HepG2 (cell line): ENCODE data around the gene GRIN2C. TPM values are rescaled to one million over a fixed set of nuclear protein-coding genes. Genes with fewer than 3 reads are reported as not detected.
A peak's percentile ranks its signal among the peaks of the same experiment; 100 is the strongest.

Experiments
- ATAC-seq: fragments of 200-7000 bp; cut with Tn5 transposase; 3 replicates; pipeline ENCODE4 v1.9.1; 2020; ENCODE audit warnings: mild to moderate bottlenecking, moderate library complexity
- BruUV-seq: library from RNA; stranded (reverse); fragments of 400-500 nt; replicated peaks from 2 replicates; lab custom pipeline; 2021; lab: Mats Ljungman, UMichigan
- CTCF ChIA-PET: fragments of 300-600 bp; formaldehyde crosslinking; extraction: SDS; loops from one replicate; lab custom pipeline; 2021; ENCODE audit warnings: low total read pairs, inconsistent platforms, low intra/inter-chr PET ratio; lab: Yijun Ruan, JAX
- POLR2A ChIA-PET: fragments of 350-600 bp; sonication (Branson Sonifier 250); formaldehyde crosslinking; loops from one replicate; lab custom pipeline; 2020; ENCODE audit warnings: antibody characterized with exemption, inconsistent platforms; lab: Yijun Ruan, JAX
- DNase-seq: peaks from one replicate; pipeline ENCODE4 v3.0.0-alpha.2; 2015; ENCODE audit warnings: low spot score
- FAIRE-seq: peaks from 3 replicates; lab custom pipeline; 2011; peaks lifted over from hg19 to GRCh38; lab: Jason Lieb, UNC
- H2AFZ ChIP-seq: one replicate; pipeline ENCODE4 v1.6.1; 2011; ENCODE audit warnings: low read length, inconsistent platforms
- H3K27ac ChIP-seq: fragments of 300-600 bp; 3 replicates; pipeline ENCODE4 v1.8.0; 2011; ENCODE audit warnings: mixed run types, mild to moderate bottlenecking, mixed read lengths, low read length, inconsistent platforms; ENCODE audit not compliant: insufficient read depth; ENCODE audit errors: extremely low read length
- H3K27me3 ChIP-seq, 2 experiments: fragments of 200-600 bp in 1 of 2; 2 replicates in 1 of 2; 3 replicates in 1 of 2; pipeline versions ENCODE4 v1.6.0 to v1.8.0; 2011; ENCODE audit warnings: low read length in 2 of 2, mild to moderate bottlenecking in 2 of 2, moderate library complexity in 2 of 2, inconsistent platforms in 1 of 2; ENCODE audit not compliant: insufficient read depth in 2 of 2, control insufficient read depth in 1 of 2
- H3K36me3 ChIP-seq, 2 experiments: fragments of 200-600 bp in 1 of 2; replicated peaks in 1 of 2; 2 replicates in 1 of 2; 3 replicates in 1 of 2; pipeline versions ENCODE4 v1.5.1 to v1.8.0; 2011; ENCODE audit warnings: low read length in 2 of 2, inconsistent platforms in 1 of 2; ENCODE audit not compliant: insufficient read depth in 2 of 2, control insufficient read depth in 1 of 2
- H3K4me1 ChIP-seq: 2 replicates; pipeline ENCODE4 v1.5.1; 2012; ENCODE audit warnings: low read length, inconsistent platforms; ENCODE audit not compliant: insufficient read depth
- H3K4me2 ChIP-seq: 2 replicates; pipeline ENCODE4 v1.6.0; 2011; ENCODE audit warnings: low read depth, low read length, inconsistent platforms
- H3K4me3 ChIP-seq, 3 experiments: fragments of 200-600 bp in 1 of 3; sonication (generic), shearing (Covaris generic) in 1 of 3; replicated peaks in 1 of 3; 2 replicates each; pipeline ENCODE4 v1.5.1; 2011 to 2016; ENCODE audit warnings: low read length in 3 of 3, inconsistent platforms in 2 of 3, low read depth in 2 of 3, mild to moderate bottlenecking in 2 of 3, control low read depth in 1 of 3, mixed read lengths in 1 of 3; ENCODE audit not compliant: insufficient read depth in 1 of 3
- H3K79me2 ChIP-seq: one replicate; pipeline ENCODE4 v1.6.1; 2011; ENCODE audit warnings: low read length, inconsistent platforms; ENCODE audit not compliant: insufficient read depth
- H3K9ac ChIP-seq: 2 replicates; pipeline ENCODE4 v1.6.0; 2011; ENCODE audit warnings: mild to moderate bottlenecking, low read depth, low read length, inconsistent platforms; ENCODE audit not compliant: insufficient read depth
- H3K9me3 ChIP-seq: 2 replicates; pipeline ENCODE4 v1.5.1; 2012; ENCODE audit warnings: mild to moderate bottlenecking, low read length
- H4K20me1 ChIP-seq: 2 replicates; pipeline ENCODE4 v1.6.0; 2011; ENCODE audit warnings: inconsistent platforms, mild to moderate bottlenecking, low read length, moderate library complexity; ENCODE audit not compliant: insufficient read depth
- PRPF4 ChIP-seq: fragments of 200-400 bp; formaldehyde crosslinking; IDR thresholded peaks from 2 replicates; pipeline ENCODE4 v1.6.1; 2016; ENCODE audit warnings: low read length, low read depth; ENCODE audit not compliant: poor library complexity, severe bottlenecking
- SP5 ChIP-seq: IDR thresholded peaks from 2 replicates; pipeline ENCODE4 v1.6.1; 2016; ENCODE audit warnings: low read depth, borderline replicate concordance
- SSRP1 ChIP-seq: IDR thresholded peaks from 2 replicates; pipeline ENCODE4 v1.6.1; 2016; ENCODE audit warnings: control low read depth
- ZNF256 ChIP-seq: sonication (generic); formaldehyde crosslinking; conservative IDR thresholded peaks from 2 replicates; pipeline ENCODE4 v1.4.0; 2020; ENCODE audit warnings: missing genetic modification reagents
- ZNF687 ChIP-seq: sonication (generic); formaldehyde crosslinking; IDR thresholded peaks from 2 replicates; pipeline ENCODE4 v1.5.1; 2020; ENCODE audit warnings: mild to moderate bottlenecking, missing genetic modification reagents, moderate library complexity
- WGBS: methylation state at CpG from one replicate; pipeline ENCODE4 v1.1.6; 2017; ENCODE audit warnings: low lambda C conversion rate; 5-methylcytosine and 5-hydroxymethylcytosine counted together
- in situ Hi-C: cut with HindIII; loops from 2 replicates; pipeline ENCODE4 v1.10.0; 2017; ENCODE audit warnings: low pct_unique_long_range_greater_than_20kb; ENCODE audit not compliant: extremely low pct_ligation_motif_present
- intact Hi-C: fragments of 100-400 bp; cut with micrococcal nuclease; formaldehyde crosslinking; loops from one replicate; pipeline ENCODE4 v1.10.0; 2022; ENCODE audit not compliant: unreplicated experiment
- polyA plus RNA-seq, 8 experiments: library from polyadenylated mRNA; depleted of rRNA in 3 of 8; stranded (reverse) in 7 of 8; unstranded in 1 of 8; fragments of >200 nt; fragmentation: Illumina TruSeq in 4 of 8; extraction: Trizol in 4 of 8; gene quantifications; 2 replicates each; pipeline versions ENCODE4 v1.2.1 to v1.2.3, GENCODE V29; 2011 to 2016; ENCODE audit warnings: low read depth in 4 of 8, missing spikeins in 1 of 8, mixed read lengths in 1 of 8; ENCODE audit not compliant: insufficient read depth in 1 of 8
- total RNA-seq, 5 experiments: library from RNA; depleted of rRNA; stranded (reverse); fragments of >200 nt; fragmentation: Illumina TruSeq; extraction: Trizol; gene quantifications; 2 replicates each; pipeline ENCODE4 v1.2.3, GENCODE V29; 2016; ENCODE audit warnings: low read depth in 1 of 5

The GRIN2C gene
- total and polyA plus RNA-seq, 2 of the 13 experiments (the other 11 are each of a cell fraction or from before 2014, with no cell fraction given): 0.03 to 0.11 TPM

DNA sequence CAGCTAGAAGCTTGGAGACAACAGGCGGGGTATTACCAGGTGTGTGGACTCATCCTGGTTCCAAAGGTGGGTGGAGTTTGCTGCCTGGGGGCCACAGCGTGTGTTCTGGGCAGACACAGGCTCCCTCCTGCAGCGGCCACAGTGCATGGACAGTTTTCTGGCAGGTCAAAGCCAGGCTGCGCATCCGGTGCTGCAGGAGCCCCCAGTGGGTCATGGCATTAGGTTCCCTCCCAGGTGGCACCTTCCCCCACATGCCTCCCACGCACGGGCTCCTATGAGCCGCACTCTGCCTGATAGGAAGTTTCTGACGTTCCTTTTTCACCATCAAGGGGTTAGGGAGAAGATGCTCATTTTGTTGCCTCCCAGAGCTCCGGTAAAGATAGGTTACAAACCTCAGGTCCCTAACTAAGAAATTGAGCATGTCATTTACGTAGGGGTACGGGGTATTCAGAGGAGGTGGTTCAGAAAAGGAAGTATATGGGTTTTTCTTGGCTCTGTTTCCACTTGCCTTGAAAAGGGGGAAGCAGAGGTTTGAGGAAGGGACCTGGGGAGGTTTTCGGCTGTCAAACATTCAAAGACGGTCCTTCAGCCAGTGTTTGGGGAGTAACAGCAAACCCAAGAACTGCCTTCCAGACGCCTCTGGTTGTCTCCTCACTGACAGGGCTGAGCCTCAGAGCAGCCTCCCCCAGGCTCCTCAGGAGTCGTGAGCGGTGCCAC is 50.8 kb downstream of the GRIN2C start (continued):
- no peak for TF ChIP-seq SSRP1
- no peak for TF ChIP-seq ZNF256

DNA sequence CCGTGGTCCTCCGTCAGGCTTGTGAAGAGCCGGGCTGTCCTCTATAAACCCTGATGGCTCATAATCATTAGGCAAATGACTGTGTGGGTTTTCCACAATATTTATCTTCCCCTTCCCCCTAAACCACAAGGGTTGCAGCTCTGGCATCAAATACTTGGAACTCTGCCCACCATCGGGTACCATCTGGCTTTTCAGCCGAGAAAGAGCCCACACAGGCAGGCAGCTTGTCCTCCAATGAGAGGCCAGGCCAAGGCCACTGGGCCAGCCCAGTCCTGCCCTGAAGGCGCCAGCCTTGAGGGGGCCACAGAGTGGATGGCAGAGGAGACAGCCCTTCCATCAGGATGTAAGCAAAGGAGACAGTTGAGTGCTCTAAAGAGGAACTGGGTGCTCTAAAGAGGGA is 51.8 kb downstream of the GRIN2C start:
- H3K27ac ChIP-seq: no peak overlapping the region
- FAIRE-seq (no peak), ATAC-seq (no peak), DNase-seq (no peak)
- H3K36me3 ChIP-seq: peaks cover 0 to 4% of the 10 kb centered on the region in 2 experiments; a peak in 3 of 5 replicates
- no peaks in the 10 kb centered on the region for H3K27me3 ChIP-seq
- H2AFZ ChIP-seq: no peak overlapping the region
- no peaks in the 10 kb centered on the region for H3K9me3 ChIP-seq
- H3K9ac ChIP-seq: no peak overlapping the region
- POLR2A ChIA-PET: no interaction called here
- in situ Hi-C loops (no loop called here), intact Hi-C loops (no loop called here)
- TF ChIP-seq SP5 (CRISPR knock-in tag): no peak
- 0 out of 2 replicates have a peak, but pooled peaks have one; percentile 11 for TF ChIP-seq ZNF687 (CRISPR knock-in tag)
- TF ChIP-seq PRPF4: no peak
- no TSS peak for BruUV-seq
- CTCF ChIA-PET: no interaction called here
- peaks cover 6% of the 10 kb centered on the region for H3K4me1 ChIP-seq
- H4K20me1 ChIP-seq: no peaks in the 10 kb centered on the region
- no peak overlapping the region for H3K4me3 ChIP-seq
- H3K4me2 ChIP-seq: no peak overlapping the region
- WGBS: 91% methylated on average over 6 of the region's 6 CpGs
- no peaks in the 10 kb centered on the region for H3K79me2 ChIP-seq
